ENCODE data around the gene DGKB. TPM values are rescaled to one million over a fixed set of nuclear protein-coding genes. Genes with fewer than 3 reads are reported as not detected.

Gene DGKB
- total RNA-seq, 4 donors from 2014 or later = 0.07 to 0.95 (median 0.34) TPM

DNA sequence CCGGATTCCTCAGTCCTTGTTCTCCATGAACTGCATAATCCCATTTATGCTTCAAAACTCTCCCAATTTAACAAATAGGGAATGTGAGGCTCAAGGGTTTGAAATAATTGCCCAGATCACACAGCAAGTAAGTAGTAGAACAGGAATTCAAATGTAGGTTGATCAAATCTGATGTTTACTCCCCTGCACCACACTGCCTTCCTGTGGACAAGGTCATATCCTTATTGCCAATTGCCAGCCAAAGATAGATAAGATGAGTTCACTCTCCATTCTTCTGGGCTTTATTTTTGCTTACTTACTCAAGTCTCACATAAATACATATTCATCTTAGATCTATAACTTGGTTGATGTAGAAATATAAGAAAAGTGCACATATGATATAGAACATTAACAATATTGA is 477.9 kb downstream of the DGKB start:
- in situ Hi-C loops (cut with MboI; ENCODE audit: low sequenced_read_pairs in 4 of 4) (no loop called here), intact Hi-C loops (cut with DNase I; ENCODE audit: low total_unique reads) (no loop called here)
- DNase-seq = no peak
- Histone ChIP-seq H3K4me3 (no peak overlapping the region), H3K9me3 (no peaks in the 10 kb centered on the region), H3K36me3 (no peaks in the 10 kb centered on the region), H3K27me3 (no peaks in the 10 kb centered on the region), H3K4me1 (no peaks in the 10 kb centered on the region), H3K27ac (no peak overlapping the region)
- TF ChIP-seq POLR2A (IDR thresholded peaks at IDR 0.05) = no peak
- TF ChIP-seq, protein P1, sequence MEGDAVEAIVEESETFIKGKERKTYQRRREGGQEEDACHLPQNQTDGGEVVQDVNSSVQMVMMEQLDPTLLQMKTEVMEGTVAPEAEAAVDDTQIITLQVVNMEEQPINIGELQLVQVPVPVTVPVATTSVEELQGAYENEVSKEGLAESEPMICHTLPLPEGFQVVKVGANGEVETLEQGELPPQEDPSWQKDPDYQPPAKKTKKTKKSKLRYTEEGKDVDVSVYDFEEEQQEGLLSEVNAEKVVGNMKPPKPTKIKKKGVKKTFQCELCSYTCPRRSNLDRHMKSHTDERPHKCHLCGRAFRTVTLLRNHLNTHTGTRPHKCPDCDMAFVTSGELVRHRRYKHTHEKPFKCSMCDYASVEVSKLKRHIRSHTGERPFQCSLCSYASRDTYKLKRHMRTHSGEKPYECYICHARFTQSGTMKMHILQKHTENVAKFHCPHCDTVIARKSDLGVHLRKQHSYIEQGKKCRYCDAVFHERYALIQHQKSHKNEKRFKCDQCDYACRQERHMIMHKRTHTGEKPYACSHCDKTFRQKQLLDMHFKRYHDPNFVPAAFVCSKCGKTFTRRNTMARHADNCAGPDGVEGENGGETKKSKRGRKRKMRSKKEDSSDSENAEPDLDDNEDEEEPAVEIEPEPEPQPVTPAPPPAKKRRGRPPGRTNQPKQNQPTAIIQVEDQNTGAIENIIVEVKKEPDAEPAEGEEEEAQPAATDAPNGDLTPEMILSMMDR (IDR thresholded peaks at IDR 0.05 in 4 of 5, conservative IDR thresholded peaks at IDR 0.05 in 1 of 5) = no peak
- no peak for ATAC-seq

DNA sequence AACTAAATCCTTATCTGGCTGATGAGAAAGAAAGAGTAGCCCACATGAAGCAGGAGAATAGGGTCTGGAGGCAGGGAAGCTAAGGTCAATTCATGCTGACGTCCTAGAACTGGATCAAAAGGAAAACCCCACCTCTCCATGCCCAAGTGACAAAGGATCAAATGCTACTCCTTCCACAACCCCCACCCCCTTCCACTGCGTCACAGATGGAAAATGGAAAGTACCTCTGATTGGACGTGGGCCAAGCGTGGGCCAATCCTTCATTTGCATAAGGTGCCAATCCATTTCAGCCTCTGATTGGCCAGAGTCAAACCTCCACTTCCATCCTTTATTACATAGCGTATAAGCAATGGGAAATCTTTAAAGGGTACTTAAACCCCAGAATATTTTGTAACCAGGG is 481.8 kb downstream of the DGKB start:
- intact Hi-C loops (cut with DNase I; ENCODE audit: low total_unique reads) = no loop called here

DNA sequence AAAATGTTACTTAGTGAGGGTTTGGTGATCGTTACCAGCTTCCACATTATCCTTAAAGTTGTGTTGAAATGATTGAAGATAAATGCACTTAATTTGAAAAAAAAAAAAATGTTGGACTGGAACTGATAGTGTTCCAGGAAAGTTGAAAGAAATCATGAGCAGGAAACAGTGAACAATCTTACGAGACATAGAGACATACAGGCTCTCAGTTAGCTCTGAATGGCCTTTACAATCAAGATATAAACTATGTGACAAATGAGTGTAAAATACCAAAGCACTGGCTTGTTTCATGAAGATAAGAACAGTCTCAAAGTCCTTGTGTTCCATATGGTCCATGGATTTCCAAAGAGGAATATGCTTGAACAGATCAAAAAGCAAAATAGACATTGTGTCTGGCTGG is 483.0 kb downstream of the DGKB start:
- H3K4me3 ChIP-seq = no peak overlapping the region
- in situ Hi-C loops (cut with MboI; ENCODE audit: low sequenced_read_pairs in 4 of 4) = no loop called here
- H3K27me3 ChIP-seq = no peaks in the 10 kb centered on the region
- ATAC-seq (no peak), DNase-seq (no peak)
- TF ChIP-seq, protein P1 (IDR thresholded peaks at IDR 0.05 in 4 of 5, conservative IDR thresholded peaks at IDR 0.05 in 1 of 5) = no peak
- TF ChIP-seq POLR2A (IDR thresholded peaks at IDR 0.05) = no peak
- H3K27ac ChIP-seq = no peak overlapping the region
- H3K36me3 ChIP-seq = no peaks in the 10 kb centered on the region
- no peaks in the 10 kb centered on the region for H3K4me1 ChIP-seq
- intact Hi-C loops (cut with DNase I; ENCODE audit: low total_unique reads) = no loop called here
- no peaks in the 10 kb centered on the region for H3K9me3 ChIP-seq

More for the DNA sequence above, 481.8 kb downstream of the DGKB start:
- TF ChIP-seq POLR2A (IDR thresholded peaks at IDR 0.05) = no peak
- TF ChIP-seq, protein P1 (IDR thresholded peaks at IDR 0.05 in 4 of 5, conservative IDR thresholded peaks at IDR 0.05 in 1 of 5) = no peak
- H3K27ac ChIP-seq = no peak overlapping the region
- DNase-seq (no peak), ATAC-seq (no peak)
- H3K36me3 ChIP-seq = no peaks in the 10 kb centered on the region
- H3K9me3 ChIP-seq = no peaks in the 10 kb centered on the region
- no peaks in the 10 kb centered on the region for H3K27me3 ChIP-seq
- H3K4me3 ChIP-seq = no peak overlapping the region
- no peaks in the 10 kb centered on the region for H3K4me1 ChIP-seq
- in situ Hi-C loops (cut with MboI; ENCODE audit: low sequenced_read_pairs in 4 of 4) = no loop called here

DNA sequence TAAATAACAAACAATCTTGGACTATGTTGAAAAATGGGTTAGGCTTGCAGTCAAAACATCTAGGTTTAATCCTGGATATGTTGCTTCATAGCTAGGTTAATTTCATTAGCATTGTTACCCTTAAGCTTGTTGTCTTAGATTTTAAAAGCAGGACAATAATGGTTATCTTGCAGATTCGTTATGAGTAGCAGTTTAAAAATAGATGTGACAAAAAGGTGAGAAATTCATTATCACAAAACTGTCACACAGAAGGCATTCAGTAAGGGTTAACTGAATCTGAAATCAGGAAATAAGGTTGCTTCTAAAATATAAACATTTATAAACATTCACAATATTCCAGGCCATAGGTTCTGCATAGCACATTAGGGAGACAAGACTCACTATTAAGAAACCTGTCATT is 483.9 kb downstream of the DGKB start:
- Histone ChIP-seq H3K27ac (no peak overlapping the region), H3K36me3 (no peaks in the 10 kb centered on the region), H3K4me1 (no peaks in the 10 kb centered on the region), H3K27me3 (no peaks in the 10 kb centered on the region), H3K9me3 (no peaks in the 10 kb centered on the region), H3K4me3 (no peak overlapping the region)
- intact Hi-C loops (cut with DNase I; ENCODE audit: low total_unique reads) = no loop called here
- DNase-seq (no peak), ATAC-seq (no peak)
- TF ChIP-seq, protein P1 (IDR thresholded peaks at IDR 0.05 in 4 of 5, conservative IDR thresholded peaks at IDR 0.05 in 1 of 5) = no peak
- no peak for TF ChIP-seq POLR2A (IDR thresholded peaks at IDR 0.05)
- in situ Hi-C loops (cut with MboI; ENCODE audit: low sequenced_read_pairs in 4 of 4) = no loop called here

DNA sequence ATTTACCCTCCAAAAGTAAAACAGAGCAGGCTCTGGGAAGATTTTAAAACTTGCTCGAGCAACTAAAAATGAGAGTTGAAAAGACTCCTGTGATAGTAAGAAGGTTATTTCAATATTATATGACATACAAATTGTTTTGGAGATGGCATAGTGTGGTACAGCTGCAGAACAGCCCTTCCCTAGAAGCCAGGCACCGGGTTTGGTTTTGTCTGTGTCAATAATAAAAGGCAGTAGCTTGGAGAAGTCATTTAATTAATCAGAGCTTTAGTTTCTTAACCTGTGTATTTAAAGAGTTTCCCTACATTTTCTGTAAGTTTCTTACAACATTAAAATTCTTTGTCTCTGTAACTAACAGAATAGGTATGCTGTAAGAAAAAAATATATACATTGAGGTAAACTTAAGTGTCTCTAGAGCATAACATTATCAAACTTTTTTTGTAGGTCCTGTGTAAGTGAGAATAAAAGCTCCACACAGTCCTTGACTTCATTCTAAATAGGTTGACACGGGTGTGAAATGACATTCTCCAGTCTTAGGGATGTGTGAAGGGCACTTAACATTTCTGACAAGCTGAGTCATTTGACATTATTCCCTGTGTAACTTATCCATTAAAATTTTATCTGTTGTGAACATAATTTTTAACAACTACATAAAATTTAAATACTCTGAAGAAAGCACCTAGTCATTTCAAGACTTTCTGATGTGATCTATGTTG is 488.1 kb downstream of the DGKB start:
- intact Hi-C loops (cut with DNase I; ENCODE audit: low total_unique reads) (no loop called here), in situ Hi-C loops (cut with MboI; ENCODE audit: low sequenced_read_pairs in 4 of 4) (no loop called here)
- H3K4me3 ChIP-seq = no peak overlapping the region
- no peak overlapping the region for H3K27ac ChIP-seq
- H3K4me1 ChIP-seq = no peaks in the 10 kb centered on the region
- H3K27me3 ChIP-seq = no peaks in the 10 kb centered on the region
- TF ChIP-seq POLR2A (IDR thresholded peaks at IDR 0.05) = no peak
- TF ChIP-seq, protein P1 (IDR thresholded peaks at IDR 0.05 in 4 of 5, conservative IDR thresholded peaks at IDR 0.05 in 1 of 5) = no peak
- no peaks in the 10 kb centered on the region for H3K36me3 ChIP-seq
- ATAC-seq (no peak), DNase-seq (no peak)
- H3K9me3 ChIP-seq = no peaks in the 10 kb centered on the region
